Natural killer cell (primary cell): Measurements from ENCODE around the gene PNCK. TPM values are rescaled to one million over a fixed set of nuclear protein-coding genes. Genes with fewer than 3 reads are reported as not detected.

Experiments used
- ATAC-seq, 3 donors: fragments of 150-1000 bp in 2 of 3; fragments of 200-7000 bp in 1 of 3; cut with Tn5 transposase; 1 replicate in 1 of 3; 2 replicates in 2 of 3; pipeline ENCODE4 v1.10.0; 2021; ENCODE audit warnings: mild to moderate bottlenecking in 2 of 3, moderate library complexity in 2 of 3
- DNase-seq, 2 donors: peaks; one replicate each; pipeline versions ENCODE4 v3.0.0 to v3.0.0-alpha.2; 2013 to 2021; ENCODE audit warnings: mixed read lengths in 1 of 2
- H3K27ac ChIP-seq: one replicate; pipeline ENCODE4 v1.5.1; 2013; ENCODE audit warnings: mild to moderate bottlenecking, low read length
- H3K27me3 ChIP-seq: one replicate; pipeline ENCODE4 v1.6.1; 2013; ENCODE audit warnings: low read length; ENCODE audit not compliant: control insufficient read depth, insufficient read depth
- H3K36me3 ChIP-seq: one replicate; pipeline ENCODE4 v1.6.1; 2013; ENCODE audit warnings: low read length; ENCODE audit not compliant: control insufficient read depth, insufficient read depth
- H3K4me1 ChIP-seq: one replicate; pipeline ENCODE4 v1.6.1; 2013; ENCODE audit warnings: low read length; ENCODE audit not compliant: control insufficient read depth, insufficient read depth
- H3K4me3 ChIP-seq: one replicate; pipeline ENCODE4 v1.5.1; 2013; ENCODE audit warnings: low read length
- H3K9me3 ChIP-seq: one replicate; pipeline ENCODE4 v1.6.1; 2013; ENCODE audit warnings: low read length; ENCODE audit not compliant: control insufficient read depth, insufficient read depth
- H3K27ac Mint-ChIP-seq, 2 donors: one replicate each; pipeline ENCODE4 v1.8.0; 2022; ENCODE audit warnings: mild to moderate bottlenecking in 2 of 2, mixed read lengths in 2 of 2, moderate library complexity in 1 of 2
- H3K27me3 Mint-ChIP-seq, 2 donors: one replicate each; pipeline ENCODE4 v1.8.0; 2022; ENCODE audit warnings: low read depth in 2 of 2, mixed read lengths in 2 of 2
- H3K36me3 Mint-ChIP-seq: one replicate; pipeline ENCODE4 v1.8.0; 2022; ENCODE audit warnings: mixed read lengths
- H3K4me1 Mint-ChIP-seq, 2 donors: one replicate each; pipeline ENCODE4 v1.8.0; 2022; ENCODE audit warnings: mixed read lengths in 2 of 2
- H3K4me3 Mint-ChIP-seq: one replicate; pipeline ENCODE4 v1.8.0; 2022; ENCODE audit warnings: mild to moderate bottlenecking, moderate library complexity, mixed read lengths
- H3K9me3 Mint-ChIP-seq, 2 donors: one replicate each; pipeline ENCODE4 v1.8.0; 2022; ENCODE audit warnings: mixed read lengths in 2 of 2
- WGBS: methylation state at CpG from one replicate; pipeline ENCODE4 v1.1.7; 2013; ENCODE audit warnings: missing lambda C conversion rate; ENCODE audit not compliant: insufficient coverage; 5-methylcytosine and 5-hydroxymethylcytosine counted together
- intact Hi-C: fragments of 100-400 bp; cut with micrococcal nuclease; formaldehyde crosslinking; loops from one replicate; pipeline ENCODE4 v1.14.2; 2022
- total RNA-seq, 4 donors: library from RNA; stranded (reverse); fragments of 120-200 nt in 1 of 4; gene quantifications; one replicate each; pipeline versions ENCODE4 v1.2.3 to v1.2.4, GENCODE V29; 2013 to 2022
- TF ChIP-seq, protein P1 (sequence below): fragments of 200-600 bp; IDR thresholded peaks from one replicate; pipeline ENCODE4 v1.8.0; 2022; ENCODE audit warnings: antibody characterized with exemption

Gene PNCK
- total RNA-seq, 3 donors from 2014 or later (not counting 1 experiment from before 2014, with no cell fraction given) = 0.66 to 1.1 (median 0.97) TPM

DNA sequence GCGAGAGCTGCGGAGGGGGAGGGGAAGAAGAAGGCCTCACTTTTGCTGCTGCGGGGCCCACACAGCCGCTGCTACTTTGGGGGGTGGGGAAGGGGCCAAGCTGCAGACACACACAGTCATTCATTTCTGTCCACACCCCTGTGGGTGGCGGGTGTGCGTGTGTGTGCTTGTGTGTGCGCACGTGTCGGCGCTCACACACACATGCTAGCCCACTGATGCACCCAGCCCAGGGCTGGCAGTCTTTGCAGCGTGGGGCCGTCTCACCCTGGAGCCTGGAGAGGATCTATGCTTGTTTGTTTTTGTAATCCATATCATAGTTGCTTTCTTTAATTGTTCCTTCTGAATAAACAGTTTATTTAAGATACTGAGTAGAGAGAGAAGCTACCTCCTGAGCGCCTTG, 22.7 kb downstream of the PNCK start:
- Histone ChIP-seq H3K9me3 (no peaks in the 10 kb centered on the region), H3K4me1 (peaks cover 10% of the 10 kb centered on the region), H3K4me3 (no peak overlapping the region), H3K27me3 (no peaks in the 10 kb centered on the region), H3K27ac (no peak overlapping the region), H3K36me3 (no peaks in the 10 kb centered on the region)
- H3K4me1 Mint-ChIP-seq = no peaks in the 10 kb centered on the region
- TF ChIP-seq, protein P1, sequence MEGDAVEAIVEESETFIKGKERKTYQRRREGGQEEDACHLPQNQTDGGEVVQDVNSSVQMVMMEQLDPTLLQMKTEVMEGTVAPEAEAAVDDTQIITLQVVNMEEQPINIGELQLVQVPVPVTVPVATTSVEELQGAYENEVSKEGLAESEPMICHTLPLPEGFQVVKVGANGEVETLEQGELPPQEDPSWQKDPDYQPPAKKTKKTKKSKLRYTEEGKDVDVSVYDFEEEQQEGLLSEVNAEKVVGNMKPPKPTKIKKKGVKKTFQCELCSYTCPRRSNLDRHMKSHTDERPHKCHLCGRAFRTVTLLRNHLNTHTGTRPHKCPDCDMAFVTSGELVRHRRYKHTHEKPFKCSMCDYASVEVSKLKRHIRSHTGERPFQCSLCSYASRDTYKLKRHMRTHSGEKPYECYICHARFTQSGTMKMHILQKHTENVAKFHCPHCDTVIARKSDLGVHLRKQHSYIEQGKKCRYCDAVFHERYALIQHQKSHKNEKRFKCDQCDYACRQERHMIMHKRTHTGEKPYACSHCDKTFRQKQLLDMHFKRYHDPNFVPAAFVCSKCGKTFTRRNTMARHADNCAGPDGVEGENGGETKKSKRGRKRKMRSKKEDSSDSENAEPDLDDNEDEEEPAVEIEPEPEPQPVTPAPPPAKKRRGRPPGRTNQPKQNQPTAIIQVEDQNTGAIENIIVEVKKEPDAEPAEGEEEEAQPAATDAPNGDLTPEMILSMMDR = no peak
- ATAC-seq (no peak), DNase-seq (no peak)
- 100% methylated on average over 4 of the region's 13 CpGs for WGBS
- peaks cover 9% of the 10 kb centered on the region in 2 donors for H3K27me3 Mint-ChIP-seq
- H3K36me3 Mint-ChIP-seq = no peaks in the 10 kb centered on the region
- H3K4me3 Mint-ChIP-seq = no peak overlapping the region
- intact Hi-C loops = no loop called here
- H3K27ac Mint-ChIP-seq = no peak overlapping the region
- H3K9me3 Mint-ChIP-seq = no peaks in the 10 kb centered on the region

DNA sequence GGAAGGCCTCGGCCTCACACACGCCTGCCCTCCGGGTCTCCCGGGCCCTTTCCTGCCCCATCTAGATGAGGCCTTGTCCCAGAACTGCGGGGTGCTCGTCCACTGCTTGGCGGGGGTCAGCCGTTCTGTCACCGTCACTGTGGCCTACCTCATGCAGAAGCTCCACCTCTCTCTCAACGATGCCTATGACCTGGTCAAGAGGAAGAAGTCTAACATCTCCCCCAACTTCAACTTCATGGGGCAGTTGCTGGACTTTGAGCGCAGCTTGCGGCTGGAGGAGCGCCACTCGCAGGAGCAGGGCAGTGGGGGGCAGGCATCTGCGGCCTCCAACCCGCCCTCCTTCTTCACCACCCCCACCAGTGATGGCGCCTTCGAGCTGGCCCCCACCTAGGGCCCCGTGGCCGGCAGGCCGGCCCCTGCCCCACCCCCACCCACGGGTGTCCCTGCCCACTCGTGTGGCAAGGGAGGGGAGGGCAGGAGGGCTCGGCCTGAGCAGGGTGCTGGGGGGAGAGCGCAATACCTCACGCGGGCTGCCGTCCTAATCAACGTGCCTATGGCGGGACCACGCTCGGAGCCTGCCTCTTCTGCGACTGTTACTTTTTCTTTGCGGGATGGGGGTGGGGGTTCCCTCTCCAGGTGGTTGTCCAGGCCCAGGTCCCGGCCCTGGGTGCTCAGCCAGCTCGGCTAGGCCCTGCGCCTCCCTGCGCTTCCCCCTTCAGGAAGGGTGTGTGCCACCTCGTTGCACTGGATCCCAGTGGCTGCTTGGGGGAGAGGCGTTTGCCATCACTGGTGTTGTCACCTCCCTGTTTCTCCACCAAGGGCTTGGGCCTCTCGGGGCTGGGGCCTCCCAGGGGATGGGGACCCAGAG, 23.5 kb downstream of the PNCK start:
- H3K27ac ChIP-seq = no peak overlapping the region
- no peaks in the 10 kb centered on the region for H3K36me3 ChIP-seq
- 76% methylated on average over 28 of the region's 41 CpGs for WGBS
- ATAC-seq = no peak
- no peak overlapping the region for H3K27ac Mint-ChIP-seq
- no peak overlapping the region for H3K4me3 ChIP-seq
- TF ChIP-seq, protein P1 = no peak
- no peaks in the 10 kb centered on the region for H3K9me3 Mint-ChIP-seq
- peaks cover 10% of the 10 kb centered on the region for H3K4me1 ChIP-seq
- no peaks in the 10 kb centered on the region for H3K9me3 ChIP-seq
- no peaks in the 10 kb centered on the region for H3K4me1 Mint-ChIP-seq
- H3K27me3 Mint-ChIP-seq = peaks cover 9 to 10% of the 10 kb centered on the region in 2 donors
- H3K4me3 Mint-ChIP-seq = no peak overlapping the region
- DNase-seq = no peak
- peaks cover 2% of the 10 kb centered on the region for H3K27me3 ChIP-seq
- no peaks in the 10 kb centered on the region for H3K36me3 Mint-ChIP-seq
- intact Hi-C loops = no loop called here

DNA sequence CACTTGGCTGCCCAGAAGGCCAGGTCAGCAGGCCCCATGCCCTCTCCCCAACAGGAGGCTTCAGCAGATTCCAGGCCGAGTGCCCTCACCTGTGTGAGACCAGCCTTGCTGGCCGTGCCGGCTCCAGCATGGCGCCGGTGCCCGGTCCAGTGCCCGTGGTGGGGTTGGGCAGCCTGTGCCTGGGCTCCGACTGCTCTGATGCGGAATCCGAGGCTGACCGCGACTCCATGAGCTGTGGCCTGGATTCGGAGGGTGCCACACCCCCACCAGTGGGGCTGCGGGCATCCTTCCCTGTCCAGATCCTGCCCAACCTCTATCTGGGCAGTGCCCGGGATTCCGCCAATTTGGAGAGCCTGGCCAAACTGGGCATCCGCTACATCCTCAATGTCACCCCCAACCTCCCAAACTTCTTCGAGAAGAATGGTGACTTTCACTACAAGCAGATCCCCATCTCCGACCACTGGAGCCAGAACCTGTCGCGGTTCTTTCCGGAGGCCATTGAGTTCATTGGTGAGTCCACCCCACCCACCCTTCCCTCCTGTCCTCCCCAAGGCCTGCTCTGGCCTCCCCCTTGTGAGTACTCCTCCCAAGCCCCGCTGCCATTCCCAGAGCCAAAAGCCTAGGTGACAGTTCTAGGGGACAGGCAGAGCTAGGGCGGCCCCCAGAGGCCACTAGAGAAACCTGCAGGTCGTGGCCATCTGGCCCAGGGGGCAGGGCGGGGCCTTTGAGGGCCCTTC, 24.3 kb downstream of the PNCK start:
- H3K9me3 ChIP-seq = no peaks in the 10 kb centered on the region
- TF ChIP-seq, protein P1 = no peak
- H3K27me3 Mint-ChIP-seq = peaks cover 9 to 16% of the 10 kb centered on the region in 2 donors
- intact Hi-C loops = no loop called here
- H3K36me3 Mint-ChIP-seq = no peaks in the 10 kb centered on the region
- no peaks in the 10 kb centered on the region for H3K36me3 ChIP-seq
- no peak overlapping the region for H3K4me3 Mint-ChIP-seq
- DNase-seq (peak in 1 of 2 donors; percentile 62), ATAC-seq (peak in 2 of 3 donors; percentile 46 to 50)
- 85% methylated on average over 26 of the region's 26 CpGs for WGBS
- H3K4me1 Mint-ChIP-seq = no peaks in the 10 kb centered on the region
- H3K27me3 ChIP-seq = peaks cover 6% of the 10 kb centered on the region
- no peak overlapping the region for H3K4me3 ChIP-seq
- H3K9me3 Mint-ChIP-seq = no peaks in the 10 kb centered on the region
- H3K4me1 ChIP-seq = peaks cover 10% of the 10 kb centered on the region
- no peak overlapping the region for H3K27ac Mint-ChIP-seq
- no peak overlapping the region for H3K27ac ChIP-seq
